ENCODE results near the gene CSNK1A1.

DNA sequence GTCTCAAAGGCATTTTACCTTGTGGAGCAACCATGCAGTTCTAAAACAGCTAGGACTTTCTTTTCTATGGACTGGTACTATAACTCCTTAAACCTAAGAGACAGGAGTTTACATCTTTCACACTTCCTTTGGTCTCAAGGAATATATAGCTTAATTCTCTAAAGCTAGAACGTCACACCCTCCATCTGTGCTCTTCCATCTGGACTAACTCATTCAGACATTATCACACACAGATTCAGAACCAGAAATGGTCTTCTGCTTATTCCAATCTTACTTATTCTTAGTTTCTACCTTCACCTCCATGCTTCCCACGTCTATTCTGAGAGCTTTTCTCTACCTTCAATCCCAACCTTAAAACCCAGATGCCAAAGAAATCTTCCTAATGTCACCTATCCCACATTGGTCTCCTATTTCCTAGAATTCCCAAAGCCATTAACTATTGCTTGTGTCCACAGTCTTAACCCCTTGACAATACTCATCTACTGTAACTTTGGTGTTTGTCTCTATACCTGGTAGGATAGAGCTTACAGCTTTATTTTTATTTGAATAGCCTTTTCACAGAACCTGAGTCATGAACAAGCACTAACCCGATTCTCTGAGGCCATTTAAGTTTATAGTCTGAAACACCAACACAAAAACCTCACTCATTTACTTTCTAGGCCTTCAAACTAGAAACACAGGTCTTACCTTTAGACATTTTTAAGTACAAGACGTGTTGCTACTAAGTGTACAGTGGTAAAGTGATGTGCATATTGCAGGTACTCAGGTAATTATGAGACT lies 22.8 kb downstream of the CSNK1A1 start:
- TF ChIP-seq, protein P1, sequence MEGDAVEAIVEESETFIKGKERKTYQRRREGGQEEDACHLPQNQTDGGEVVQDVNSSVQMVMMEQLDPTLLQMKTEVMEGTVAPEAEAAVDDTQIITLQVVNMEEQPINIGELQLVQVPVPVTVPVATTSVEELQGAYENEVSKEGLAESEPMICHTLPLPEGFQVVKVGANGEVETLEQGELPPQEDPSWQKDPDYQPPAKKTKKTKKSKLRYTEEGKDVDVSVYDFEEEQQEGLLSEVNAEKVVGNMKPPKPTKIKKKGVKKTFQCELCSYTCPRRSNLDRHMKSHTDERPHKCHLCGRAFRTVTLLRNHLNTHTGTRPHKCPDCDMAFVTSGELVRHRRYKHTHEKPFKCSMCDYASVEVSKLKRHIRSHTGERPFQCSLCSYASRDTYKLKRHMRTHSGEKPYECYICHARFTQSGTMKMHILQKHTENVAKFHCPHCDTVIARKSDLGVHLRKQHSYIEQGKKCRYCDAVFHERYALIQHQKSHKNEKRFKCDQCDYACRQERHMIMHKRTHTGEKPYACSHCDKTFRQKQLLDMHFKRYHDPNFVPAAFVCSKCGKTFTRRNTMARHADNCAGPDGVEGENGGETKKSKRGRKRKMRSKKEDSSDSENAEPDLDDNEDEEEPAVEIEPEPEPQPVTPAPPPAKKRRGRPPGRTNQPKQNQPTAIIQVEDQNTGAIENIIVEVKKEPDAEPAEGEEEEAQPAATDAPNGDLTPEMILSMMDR (IDR thresholded peaks at IDR 0.05) = no peak
- TF ChIP-seq POLR2A (IDR thresholded peaks at IDR 0.05) = no peak
